Stimulated activated CD4-positive, alpha-beta T cell treated with anti-CD3 and anti-CD28 coated beads, Interleukin-2, amount 100 ng/mL, for 4 hours (primary cell): ENCODE measurements around the gene SFSWAP.

Source experiments
- DNase-seq: peaks from one replicate; pipeline ENCODE4 v3.0.0-alpha.2; 2020; ENCODE audit warnings: low read depth

The SFSWAP gene

GRCh38 chr12:131817241-131817640 is 106.4 kb downstream of the SFSWAP start:
- DNase-seq, result no peak

- DNase-seq, result no peak
Observed at GRCh38 chr12:131818821-131819585, 108.1 kb downstream of the SFSWAP start.

GRCh38 chr12:131824450-131824849 is 113.6 kb downstream of the SFSWAP start:
- DNase-seq, result no peak

GRCh38 chr12:131825146-131825892 is 114.4 kb downstream of the SFSWAP start:
- no peak for DNase-seq

- no peak for DNase-seq
Observed at GRCh38 chr12:131826097-131826928, 115.4 kb downstream of the SFSWAP start.

- no peak for DNase-seq
Observed at GRCh38 chr12:131827961-131828534, 117.2 kb downstream of the SFSWAP start, which contains the start of gene MMP17. TSS of gene MMP17 (plus strand) at chr12:131828393. CDS start at chr12:131828495, 102 bp downstream.

- no peak for DNase-seq
Observed at GRCh38 chr12:131828671-131829355, 117.9 kb downstream of the SFSWAP start.

- DNase-seq, result no peak
Observed at GRCh38 chr12:131829356-131829747, 118.5 kb downstream of the SFSWAP start.

GRCh38 chr12:131829791-131830334 is 119.0 kb downstream of the SFSWAP start:
- no peak for DNase-seq

GRCh38 chr12:131830335-131830913 is 119.5 kb downstream of the SFSWAP start:
- DNase-seq, result no peak

- DNase-seq, result peak; percentile 39
Observed at GRCh38 chr12:131830914-131831571, 120.2 kb downstream of the SFSWAP start.

GRCh38 chr12:131831635-131832041 is 120.7 kb downstream of the SFSWAP start:
- no peak for DNase-seq

- no peak for DNase-seq
Observed at GRCh38 chr12:131832321-131833231, 121.7 kb downstream of the SFSWAP start.

GRCh38 chr12:131833288-131833895 is 122.5 kb downstream of the SFSWAP start:
- no peak for DNase-seq

- DNase-seq, result no peak
Observed at GRCh38 chr12:131833896-131834641, 123.2 kb downstream of the SFSWAP start.

- no peak for DNase-seq
Observed at GRCh38 chr12:131834798-131835615, 124.1 kb downstream of the SFSWAP start.

GRCh38 chr12:131835616-131836171 is 124.8 kb downstream of the SFSWAP start:
- no peak for DNase-seq
